ENCODE measurements around the gene NLGN2.

NLGN2 gene

DNA sequence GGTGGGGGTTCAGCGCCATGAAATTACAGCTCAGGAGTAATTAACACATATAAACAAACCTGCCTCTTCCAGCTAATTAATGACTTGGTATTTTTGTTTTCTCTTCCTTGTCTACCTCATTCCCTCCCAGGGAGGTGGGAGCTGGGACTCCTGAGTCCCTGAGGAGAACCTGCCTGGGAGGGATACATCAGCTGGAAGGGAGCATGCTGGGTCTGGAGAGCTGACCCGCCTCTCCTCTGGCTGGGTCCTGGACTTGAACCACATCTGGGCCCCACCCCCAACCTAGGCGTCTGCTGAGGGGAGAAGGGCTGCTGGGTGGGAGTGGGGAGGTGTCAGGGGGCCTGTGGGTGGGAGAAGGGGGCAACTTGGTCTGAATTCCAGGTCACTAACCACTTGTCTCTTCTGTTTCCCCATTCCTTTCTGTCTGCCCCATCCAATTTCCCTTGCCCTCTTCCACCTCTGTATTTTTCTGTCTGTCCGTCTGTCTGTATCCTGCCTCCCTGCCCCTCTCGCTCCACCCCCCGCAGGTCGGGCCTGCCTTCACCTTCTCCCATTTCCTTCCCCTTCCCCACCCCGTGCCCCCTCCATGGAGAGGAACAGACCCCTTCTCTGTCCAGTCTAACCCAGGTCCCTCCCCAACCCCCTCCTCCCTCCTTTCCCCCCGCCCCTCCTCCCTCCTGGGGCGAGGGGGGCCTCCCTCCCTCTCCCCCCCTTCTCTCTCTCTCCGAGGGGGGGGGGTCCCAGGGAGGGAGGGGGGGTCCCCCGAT lies at the start of gene NLGN2:
Gene NLGN2 (plus strand): TSS at position 361 of the 767 bp plus-strand sequence. CDS start 411 bp downstream, outside the sequence.
- TF ChIP-seq, protein P1, sequence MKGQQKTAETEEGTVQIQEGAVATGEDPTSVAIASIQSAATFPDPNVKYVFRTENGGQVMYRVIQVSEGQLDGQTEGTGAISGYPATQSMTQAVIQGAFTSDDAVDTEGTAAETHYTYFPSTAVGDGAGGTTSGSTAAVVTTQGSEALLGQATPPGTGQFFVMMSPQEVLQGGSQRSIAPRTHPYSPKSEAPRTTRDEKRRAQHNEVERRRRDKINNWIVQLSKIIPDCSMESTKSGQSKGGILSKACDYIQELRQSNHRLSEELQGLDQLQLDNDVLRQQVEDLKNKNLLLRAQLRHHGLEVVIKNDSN (IDR thresholded peaks at IDR 0.05): no peak
- TF ChIP-seq REST (IDR thresholded peaks at IDR 0.05; ENCODE audit: low read depth): no peak
- TF ChIP-seq CREB1 (IDR thresholded peaks at IDR 0.05; ENCODE audit: low read depth): no peak
- no peak for TF ChIP-seq TAF1 (IDR thresholded peaks at IDR 0.05; ENCODE audit: low read depth)

GRCh38 chr17:7361906-7362305 lies 45.7 kb upstream of the NLGN2 start:
- TF ChIP-seq TCF12 (IDR thresholded peaks at IDR 0.05; ENCODE audit: low read depth) (no peak), TAF1 (IDR thresholded peaks at IDR 0.05; ENCODE audit: low read depth) (no peak), TEAD4 (IDR thresholded peaks at IDR 0.05) (no peak), FOXM1 (IDR thresholded peaks at IDR 0.05; ENCODE audit: borderline replicate concordance, low read depth) (no peak), RAD21 (IDR thresholded peaks at IDR 0.05; ENCODE audit: low read depth) (no peak), EGR1 (IDR thresholded peaks at IDR 0.05) (no peak)

DNA sequence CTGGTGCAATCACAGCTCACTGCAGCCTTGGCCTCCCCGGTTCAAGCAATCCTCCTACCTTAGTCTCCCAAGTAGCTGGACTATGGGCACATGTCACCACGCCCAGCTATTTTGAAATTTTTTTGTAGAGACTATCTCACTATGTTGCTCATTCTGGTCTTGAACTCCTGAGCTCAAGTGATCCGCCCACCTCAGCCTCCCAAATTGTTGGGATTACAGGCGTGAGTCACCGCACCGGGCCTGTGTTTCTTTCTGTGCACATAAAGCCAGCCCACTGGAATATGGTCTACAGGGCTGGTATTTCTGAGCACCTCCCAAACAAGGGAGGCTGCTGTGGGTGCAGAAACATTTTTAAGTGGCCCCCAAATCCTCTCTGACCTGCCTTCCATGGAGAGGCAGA lies 44.3 kb upstream of the NLGN2 start:
- no peak for TF ChIP-seq ZBTB7A (IDR thresholded peaks at IDR 0.05; ENCODE audit: low read depth)
- no peak for TF ChIP-seq CREB1 (IDR thresholded peaks at IDR 0.05; ENCODE audit: low read depth)
- TF ChIP-seq RAD21 (IDR thresholded peaks at IDR 0.05; ENCODE audit: low read depth): no peak
- TF ChIP-seq TEAD4 (IDR thresholded peaks at IDR 0.05): peak; percentile 24; the same call in 1 of the 2 replicates
- TF ChIP-seq CEBPB (IDR thresholded peaks at IDR 0.05): no peak
- TF ChIP-seq, protein P1 (IDR thresholded peaks at IDR 0.05): no peak
- TF ChIP-seq FOXM1 (IDR thresholded peaks at IDR 0.05; ENCODE audit: borderline replicate concordance, low read depth): no peak

- no peak for TF ChIP-seq ZBTB7A (IDR thresholded peaks at IDR 0.05; ENCODE audit: low read depth)
- TF ChIP-seq RAD21 (IDR thresholded peaks at IDR 0.05; ENCODE audit: low read depth): no peak
- TF ChIP-seq, protein P1 (IDR thresholded peaks at IDR 0.05): no peak
- no peak for TF ChIP-seq MAX (IDR thresholded peaks at IDR 0.05)
- TF ChIP-seq FOXM1 (IDR thresholded peaks at IDR 0.05; ENCODE audit: borderline replicate concordance, low read depth): no peak
- no peak for TF ChIP-seq EGR1 (IDR thresholded peaks at IDR 0.05)
- TF ChIP-seq TEAD4 (IDR thresholded peaks at IDR 0.05): no peak
- TF ChIP-seq CEBPB (IDR thresholded peaks at IDR 0.05): no peak
- TF ChIP-seq NFIC (IDR thresholded peaks at IDR 0.05): no peak
- no peak for TF ChIP-seq YY1 (IDR thresholded peaks at IDR 0.05; ENCODE audit: low read depth)
- no peak for TF ChIP-seq TAF1 (IDR thresholded peaks at IDR 0.05; ENCODE audit: low read depth)
- no peak for TF ChIP-seq CREB1 (IDR thresholded peaks at IDR 0.05; ENCODE audit: low read depth)
- TF ChIP-seq EP300 (IDR thresholded peaks at IDR 0.05; ENCODE audit: borderline replicate concordance): no peak
- no peak for TF ChIP-seq TCF12 (IDR thresholded peaks at IDR 0.05; ENCODE audit: low read depth)
- no peak for TF ChIP-seq REST (IDR thresholded peaks at IDR 0.05; ENCODE audit: low read depth)
These were observed 40.6 kb upstream of the NLGN2 start for GRCh38 chr17:7367083-7367482.

GRCh38 chr17:7367918-7368598 lies 39.6 kb upstream of the NLGN2 start:
- no peak for TF ChIP-seq TEAD4 (IDR thresholded peaks at IDR 0.05)
- TF ChIP-seq RAD21 (IDR thresholded peaks at IDR 0.05; ENCODE audit: low read depth): no peak
- no peak for TF ChIP-seq CEBPB (IDR thresholded peaks at IDR 0.05)
- no peak for TF ChIP-seq NFIC (IDR thresholded peaks at IDR 0.05)
- TF ChIP-seq MAX (IDR thresholded peaks at IDR 0.05): no peak
- no peak for TF ChIP-seq REST (IDR thresholded peaks at IDR 0.05; ENCODE audit: low read depth)
- no peak for TF ChIP-seq TCF12 (IDR thresholded peaks at IDR 0.05; ENCODE audit: low read depth)
- TF ChIP-seq TAF1 (IDR thresholded peaks at IDR 0.05; ENCODE audit: low read depth): no peak
- no peak for TF ChIP-seq EGR1 (IDR thresholded peaks at IDR 0.05)
- no peak for TF ChIP-seq EP300 (IDR thresholded peaks at IDR 0.05; ENCODE audit: borderline replicate concordance)
- TF ChIP-seq FOXM1 (IDR thresholded peaks at IDR 0.05; ENCODE audit: borderline replicate concordance, low read depth): no peak
- TF ChIP-seq, protein P1 (IDR thresholded peaks at IDR 0.05): no peak
- no peak for TF ChIP-seq ZBTB7A (IDR thresholded peaks at IDR 0.05; ENCODE audit: low read depth)
- no peak for TF ChIP-seq YY1 (IDR thresholded peaks at IDR 0.05; ENCODE audit: low read depth)
- TF ChIP-seq CREB1 (IDR thresholded peaks at IDR 0.05; ENCODE audit: low read depth): no peak
